HG02623 (cell line): ENCODE measurements around the gene IDUA.
"Not testable (repeated sequence)": the region's sequence is repeated elsewhere in the genome, so short reads cannot be mapped to it uniquely, and the experiment has no call there.

Experiments used
- ATAC-seq: cut with Tn5 transposase; IDR thresholded peaks from one replicate; pipeline ENCODE4 v1.9.1; 2021; ENCODE audit warnings: moderate library complexity; ENCODE audit not compliant: unreplicated experiment

The IDUA gene

GRCh38 chr4:999240-999863 is 12.5 kb downstream of the IDUA start:
- not testable (repeated sequence) for ATAC-seq

- no peak for ATAC-seq
Measured at GRCh38 chr4:999882-1000425, 13.1 kb downstream of the IDUA start.

GRCh38 chr4:1000686-1001260 is 13.9 kb downstream of the IDUA start:
- no peak for ATAC-seq

- ATAC-seq = no peak
Measured at GRCh38 chr4:1001561-1002130, 14.8 kb downstream of the IDUA start.

- no peak for ATAC-seq
Measured at GRCh38 chr4:1002131-1002630, 15.3 kb downstream of the IDUA start.

- no peak for ATAC-seq
Measured at GRCh38 chr4:1002631-1003251, 15.9 kb downstream of the IDUA start.

GRCh38 chr4:1003271-1004070 is 16.6 kb downstream of the IDUA start:
- no peak for ATAC-seq

GRCh38 chr4:1004071-1004418 is 17.2 kb downstream of the IDUA start:
- ATAC-seq = no peak

GRCh38 chr4:1004557-1005485 is 18.0 kb downstream of the IDUA start:
- no peak for ATAC-seq

- ATAC-seq = no peak
Measured at GRCh38 chr4:1006856-1007255, 20.0 kb downstream of the IDUA start.

GRCh38 chr4:1008840-1009541 is 22.1 kb downstream of the IDUA start:
- ATAC-seq = no peak

- peak; percentile 39 for ATAC-seq
Measured at GRCh38 chr4:1009542-1010394, 22.9 kb downstream of the IDUA start.

- ATAC-seq = peak; percentile 9
Measured at GRCh38 chr4:1010395-1011021, 23.7 kb downstream of the IDUA start.

- ATAC-seq = peak; percentile 40
Measured at GRCh38 chr4:1011022-1011665, 24.3 kb downstream of the IDUA start, which contains the start of gene FGFRL1. Gene FGFRL1 (plus strand): TSS chr4:1011626. CDS start chr4:1012486, 860 bp downstream.

GRCh38 chr4:1011666-1012033 is 24.8 kb downstream of the IDUA start:
- ATAC-seq = no peak

- ATAC-seq = no peak
Measured at GRCh38 chr4:1012034-1012739, 25.3 kb downstream of the IDUA start.
